HUES48 (cell line): ENCODE data around the gene LCE3D.
"Not testable (repeated sequence)": the region's sequence is repeated elsewhere in the genome, so short reads cannot be mapped to it uniquely, and the experiment has no call there.

Experiments used
- H3K27ac ChIP-seq: one replicate; pipeline ENCODE4 v1.7.0; 2013; ENCODE audit warnings: low read depth, low read length, inconsistent platforms
- H3K27me3 ChIP-seq: 2 replicates; pipeline ENCODE4 v1.6.1; 2013; ENCODE audit warnings: mild to moderate bottlenecking, low read length; ENCODE audit not compliant: control insufficient read depth, insufficient read depth
- H3K36me3 ChIP-seq: 2 replicates; pipeline ENCODE4 v1.6.1; 2013; ENCODE audit warnings: low read length; ENCODE audit not compliant: control insufficient read depth, insufficient read depth
- H3K4me1 ChIP-seq: 2 replicates; pipeline ENCODE4 v1.6.1; 2013; ENCODE audit warnings: mild to moderate bottlenecking, low read length; ENCODE audit not compliant: control insufficient read depth, insufficient read depth
- H3K4me3 ChIP-seq: 2 replicates; pipeline ENCODE4 v1.5.1; 2013; ENCODE audit warnings: mild to moderate bottlenecking, low read depth, low read length
- H3K9ac ChIP-seq: 2 replicates; pipeline ENCODE4 v1.6.1; 2013; ENCODE audit warnings: mild to moderate bottlenecking, low read depth, low read length, moderate library complexity
- H3K9me3 ChIP-seq: 2 replicates; pipeline ENCODE4 v1.6.1; 2013; ENCODE audit warnings: low read length; ENCODE audit not compliant: control insufficient read depth, insufficient read depth

The LCE3D gene

GRCh38 chr1:152580433-152580832 lies at the start of gene LCE3D:
Gene LCE3D, minus strand, starts transcription at chr1:152580516. Its CDS starts 580 bp downstream, at chr1:152579936.
- Histone ChIP-seq H3K4me1 (no peaks in the 10 kb centered on the region), H3K9ac (no peak within 1 kb of the TSS), H3K9me3 (peaks cover 66% of the 10 kb centered on the region), H3K27ac (no peak within 1 kb of the TSS), H3K27me3 (no peaks in the 10 kb centered on the region), H3K36me3 (no peaks in the 10 kb centered on the region), H3K4me3 (no peak within 1 kb of the TSS)

GRCh38 chr1:152626744-152627143 lies 46.4 kb upstream of the LCE3D start:
- no peak overlapping the region for H3K9ac ChIP-seq
- peaks cover 97% of the 10 kb centered on the region for H3K9me3 ChIP-seq
- no peak overlapping the region for H3K27ac ChIP-seq
- H3K4me3 ChIP-seq, result no peak overlapping the region
- no peaks in the 10 kb centered on the region for H3K36me3 ChIP-seq
- H3K4me1 ChIP-seq, result no peaks in the 10 kb centered on the region
- H3K27me3 ChIP-seq, result no peaks in the 10 kb centered on the region

GRCh38 chr1:152623203-152623844 lies 43.0 kb upstream of the LCE3D start:
- Histone ChIP-seq H3K9me3 (peaks cover 96% of the 10 kb centered on the region), H3K27ac (no peak overlapping the region), H3K4me3 (no peak overlapping the region), H3K36me3 (no peaks in the 10 kb centered on the region), H3K9ac (no peak overlapping the region), H3K4me1 (no peaks in the 10 kb centered on the region), H3K27me3 (no peaks in the 10 kb centered on the region)

GRCh38 chr1:152622803-152623202 lies 42.5 kb upstream of the LCE3D start, which contains the start of gene LCE3A:
Gene LCE3A, minus strand, starts transcription at chr1:152623103. Its CDS starts 0 bp downstream, at chr1:152623103.
- Histone ChIP-seq H3K27ac (no peak within 1 kb of the TSS), H3K4me3 (no peak within 1 kb of the TSS; the same call in 1 of the 2 replicates), H3K36me3 (no peaks in the 10 kb centered on the region), H3K9me3 (peaks cover 97% of the 10 kb centered on the region), H3K4me1 (no peaks in the 10 kb centered on the region), H3K27me3 (no peaks in the 10 kb centered on the region), H3K9ac (no peak within 1 kb of the TSS)

- Histone ChIP-seq H3K4me3 (no peak overlapping the region), H3K27me3 (no peaks in the 10 kb centered on the region), H3K4me1 (no peaks in the 10 kb centered on the region), H3K36me3 (no peaks in the 10 kb centered on the region), H3K9ac (no peak overlapping the region), H3K9me3 (peaks cover 94% of the 10 kb centered on the region), H3K27ac (no peak overlapping the region)
These were observed 41.7 kb upstream of the LCE3D start for GRCh38 chr1:152621993-152622392.

- Histone ChIP-seq H3K9ac (no peak within 1 kb of the TSS), H3K27me3 (no peaks in the 10 kb centered on the region), H3K4me3 (no peak within 1 kb of the TSS), H3K4me1 (no peaks in the 10 kb centered on the region), H3K36me3 (no peaks in the 10 kb centered on the region), H3K27ac (no peak within 1 kb of the TSS), H3K9me3 (peaks cover 12% of the 10 kb centered on the region)
These were observed 33.2 kb upstream of the LCE3D start, which contains the start of gene LCE3B for GRCh38 chr1:152613511-152613910. Gene LCE3B, plus strand, starts transcription at chr1:152613811. Its CDS starts 0 bp downstream, at chr1:152613811.

GRCh38 chr1:152599934-152600333 lies 19.6 kb upstream of the LCE3D start, which contains the start of gene LCE3C:
Gene LCE3C, plus strand, starts transcription at chr1:152600234. Its CDS starts 498 bp downstream, at chr1:152600732.
- Histone ChIP-seq H3K36me3 (no peaks in the 10 kb centered on the region), H3K27me3 (no peaks in the 10 kb centered on the region), H3K9me3 (no peaks in the 10 kb centered on the region), H3K27ac (no peak within 1 kb of the TSS), H3K4me3 (no peak within 1 kb of the TSS), H3K9ac (no peak within 1 kb of the TSS), H3K4me1 (no peaks in the 10 kb centered on the region)

GRCh38 chr1:152596986-152597385 lies 16.7 kb upstream of the LCE3D start:
- Histone ChIP-seq H3K36me3 (no peaks in the 10 kb centered on the region), H3K27ac (no peak overlapping the region), H3K4me1 (no peaks in the 10 kb centered on the region), H3K9ac (no peak overlapping the region), H3K27me3 (no peaks in the 10 kb centered on the region), H3K9me3 (no peaks in the 10 kb centered on the region), H3K4me3 (no peak overlapping the region)

GRCh38 chr1:152585586-152585985 lies 5.3 kb upstream of the LCE3D start:
- Histone ChIP-seq H3K27me3 (no peaks in the 10 kb centered on the region), H3K4me1 (no peaks in the 10 kb centered on the region), H3K9me3 (peaks cover 19% of the 10 kb centered on the region), H3K27ac (no peak overlapping the region), H3K36me3 (no peaks in the 10 kb centered on the region), H3K4me3 (no peak overlapping the region), H3K9ac (no peak overlapping the region)

- no peaks in the 10 kb centered on the region for H3K27me3 ChIP-seq
- H3K9ac ChIP-seq, result no peak overlapping the region
- no peak overlapping the region for H3K4me3 ChIP-seq
- H3K9me3 ChIP-seq, result peaks cover 46% of the 10 kb centered on the region
- H3K4me1 ChIP-seq, result no peaks in the 10 kb centered on the region
- H3K27ac ChIP-seq, result no peak overlapping the region
- H3K36me3 ChIP-seq, result no peaks in the 10 kb centered on the region
These were observed 2.3 kb upstream of the LCE3D start for GRCh38 chr1:152582647-152583046.

- not testable (repeated sequence) for H3K27me3 ChIP-seq, H3K9ac ChIP-seq, H3K27ac ChIP-seq, H3K4me3 ChIP-seq, H3K4me1 ChIP-seq, H3K36me3 ChIP-seq
- H3K9me3 ChIP-seq, result peaks cover 74% of the 10 kb centered on the region
These were observed 790 bp downstream of the LCE3D start for GRCh38 chr1:152579526-152579925.
